DND-41 (cell line): Measurements from ENCODE around the gene ANKS1B.

ENCODE experiments used
- EZH2 ChIP-seq: IDR thresholded peaks from 3 replicates; pipeline ENCODE4 v1.6.1; 2012; ENCODE audit warnings: borderline replicate concordance, low read depth, mild to moderate bottlenecking, moderate library complexity, low read length, inconsistent platforms; ENCODE audit not compliant: severe bottlenecking
- TF ChIP-seq, protein P1 (sequence below): IDR thresholded peaks from 2 replicates; pipeline ENCODE4 v1.5.1; 2012; ENCODE audit warnings: borderline replicate concordance, low read length, moderate library complexity, mild to moderate bottlenecking; ENCODE audit not compliant: poor library complexity, severe bottlenecking; ENCODE audit errors: extremely low read depth

DNA sequence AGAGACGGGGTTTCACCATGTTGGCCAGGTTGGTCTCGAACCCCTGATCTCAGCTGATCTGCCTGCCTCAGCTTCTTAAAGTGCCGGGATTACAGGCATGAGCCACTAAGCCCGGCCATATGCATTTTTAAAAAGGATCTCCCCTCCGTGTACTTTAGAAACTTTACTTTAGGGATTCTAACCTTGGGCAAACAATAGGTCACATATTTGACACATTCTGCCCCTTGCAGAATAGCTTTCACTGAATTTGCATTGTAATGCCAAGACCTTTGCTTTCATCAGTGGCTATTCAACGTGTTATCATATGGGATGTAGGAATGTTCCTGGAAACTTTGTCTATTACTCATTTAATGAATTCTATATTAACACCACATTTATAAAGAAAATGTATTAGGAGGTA lies 11.4 kb upstream of the ANKS1B start:
- TF ChIP-seq, protein P1, sequence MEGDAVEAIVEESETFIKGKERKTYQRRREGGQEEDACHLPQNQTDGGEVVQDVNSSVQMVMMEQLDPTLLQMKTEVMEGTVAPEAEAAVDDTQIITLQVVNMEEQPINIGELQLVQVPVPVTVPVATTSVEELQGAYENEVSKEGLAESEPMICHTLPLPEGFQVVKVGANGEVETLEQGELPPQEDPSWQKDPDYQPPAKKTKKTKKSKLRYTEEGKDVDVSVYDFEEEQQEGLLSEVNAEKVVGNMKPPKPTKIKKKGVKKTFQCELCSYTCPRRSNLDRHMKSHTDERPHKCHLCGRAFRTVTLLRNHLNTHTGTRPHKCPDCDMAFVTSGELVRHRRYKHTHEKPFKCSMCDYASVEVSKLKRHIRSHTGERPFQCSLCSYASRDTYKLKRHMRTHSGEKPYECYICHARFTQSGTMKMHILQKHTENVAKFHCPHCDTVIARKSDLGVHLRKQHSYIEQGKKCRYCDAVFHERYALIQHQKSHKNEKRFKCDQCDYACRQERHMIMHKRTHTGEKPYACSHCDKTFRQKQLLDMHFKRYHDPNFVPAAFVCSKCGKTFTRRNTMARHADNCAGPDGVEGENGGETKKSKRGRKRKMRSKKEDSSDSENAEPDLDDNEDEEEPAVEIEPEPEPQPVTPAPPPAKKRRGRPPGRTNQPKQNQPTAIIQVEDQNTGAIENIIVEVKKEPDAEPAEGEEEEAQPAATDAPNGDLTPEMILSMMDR: no peak
- TF ChIP-seq EZH2: no peak
